Endothelial cell of umbilical vein (primary cell): ENCODE measurements around the gene SOWAHB.

Experiments
- POLR2AphosphoS5 ChIP-seq: IDR thresholded peaks from 2 replicates; pipeline ENCODE4 v1.6.1; 2012; ENCODE audit warnings: low read depth, mild to moderate bottlenecking, control low read depth, low read length, moderate library complexity; ENCODE audit not compliant: insufficient read depth
- TF ChIP-seq, protein P1 (sequence below), 2 donors: IDR thresholded peaks; 1 replicate in 1 of 2; 2 replicates in 1 of 2; pipeline ENCODE4 v1.5.1; 2011; ENCODE audit warnings: low read length in 2 of 2, mild to moderate bottlenecking in 2 of 2, moderate library complexity in 2 of 2, control low read depth in 1 of 2, inconsistent platforms in 1 of 2, low read depth in 1 of 2; ENCODE audit not compliant: insufficient read depth in 1 of 2; ENCODE audit errors: extremely low read depth in 1 of 2

DNA sequence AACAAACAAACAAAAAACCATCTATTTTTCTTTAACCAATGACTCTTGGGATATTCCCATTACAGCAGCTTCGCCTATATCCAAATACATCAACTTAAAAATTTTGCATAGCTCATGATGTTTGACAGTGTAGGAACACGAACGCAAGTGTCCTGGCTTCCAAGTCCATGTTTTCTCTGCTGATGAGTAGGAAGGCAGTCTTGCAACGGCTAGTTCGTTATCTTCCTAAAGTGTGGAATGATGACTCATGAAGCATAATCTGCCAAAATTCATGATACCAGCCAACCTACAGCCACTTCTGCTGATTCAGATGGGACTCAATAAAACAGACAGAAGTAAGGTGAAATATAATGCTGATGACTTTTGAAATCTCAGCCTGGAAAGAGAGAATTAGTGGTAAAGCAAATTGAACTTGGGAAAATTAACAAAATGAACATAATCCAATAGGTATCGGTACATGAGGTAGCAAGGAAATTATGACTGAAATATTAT lies 45.2 kb upstream of the SOWAHB start:
- TF ChIP-seq, protein P1, sequence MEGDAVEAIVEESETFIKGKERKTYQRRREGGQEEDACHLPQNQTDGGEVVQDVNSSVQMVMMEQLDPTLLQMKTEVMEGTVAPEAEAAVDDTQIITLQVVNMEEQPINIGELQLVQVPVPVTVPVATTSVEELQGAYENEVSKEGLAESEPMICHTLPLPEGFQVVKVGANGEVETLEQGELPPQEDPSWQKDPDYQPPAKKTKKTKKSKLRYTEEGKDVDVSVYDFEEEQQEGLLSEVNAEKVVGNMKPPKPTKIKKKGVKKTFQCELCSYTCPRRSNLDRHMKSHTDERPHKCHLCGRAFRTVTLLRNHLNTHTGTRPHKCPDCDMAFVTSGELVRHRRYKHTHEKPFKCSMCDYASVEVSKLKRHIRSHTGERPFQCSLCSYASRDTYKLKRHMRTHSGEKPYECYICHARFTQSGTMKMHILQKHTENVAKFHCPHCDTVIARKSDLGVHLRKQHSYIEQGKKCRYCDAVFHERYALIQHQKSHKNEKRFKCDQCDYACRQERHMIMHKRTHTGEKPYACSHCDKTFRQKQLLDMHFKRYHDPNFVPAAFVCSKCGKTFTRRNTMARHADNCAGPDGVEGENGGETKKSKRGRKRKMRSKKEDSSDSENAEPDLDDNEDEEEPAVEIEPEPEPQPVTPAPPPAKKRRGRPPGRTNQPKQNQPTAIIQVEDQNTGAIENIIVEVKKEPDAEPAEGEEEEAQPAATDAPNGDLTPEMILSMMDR (IDR thresholded peaks at IDR 0.05; ENCODE audit: extremely low read depth in 1 of 2, insufficient read depth in 1 of 2, low read depth in 1 of 2, low read length in 2 of 2) = no peak
- TF ChIP-seq POLR2AphosphoS5 = no peak
